HG03558 (cell line): ENCODE data around the gene EXOG.

Experiments used
- ATAC-seq: cut with Tn5 transposase; IDR thresholded peaks from one replicate; pipeline ENCODE4 v1.9.1; 2021; ENCODE audit warnings: moderate number of reproducible peaks; ENCODE audit not compliant: unreplicated experiment; ENCODE audit errors: extremely low read depth

The EXOG gene

DNA sequence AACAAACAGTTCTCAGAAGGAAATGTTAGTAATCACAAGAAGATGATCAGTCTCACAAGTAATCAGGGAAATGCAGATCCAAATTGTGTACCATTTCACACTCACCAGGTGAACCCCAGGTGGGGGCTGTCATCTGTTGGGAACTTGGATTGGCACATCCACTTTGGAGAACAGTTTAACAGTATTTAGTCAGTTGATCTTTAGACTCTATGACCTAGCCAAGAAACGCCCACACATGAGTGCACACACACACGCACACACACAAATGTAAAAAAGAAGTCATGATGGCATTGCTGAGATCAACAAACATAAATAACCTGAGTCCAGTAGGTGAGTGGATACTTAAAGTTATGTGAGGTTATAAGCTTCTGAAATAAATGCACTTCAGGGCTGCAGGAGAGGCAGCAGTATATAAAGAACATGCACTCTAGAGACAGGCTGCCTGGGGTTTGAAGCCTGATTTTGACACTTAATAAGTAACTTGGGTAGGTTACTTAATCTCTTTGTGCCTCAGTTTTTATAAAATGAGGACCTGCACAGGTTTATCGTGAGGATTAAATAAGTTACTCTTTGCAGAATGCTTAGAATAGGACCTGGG is 24.8 kb upstream of the EXOG start:
- ATAC-seq = no peak

GRCh38 chr3:38472342-38472741 is 23.8 kb upstream of the EXOG start:
- ATAC-seq = no peak

GRCh38 chr3:38473229-38473628 is 22.9 kb upstream of the EXOG start:
- ATAC-seq = no peak

- ATAC-seq = no peak
These were observed 21.1 kb upstream of the EXOG start for GRCh38 chr3:38474928-38475605.

DNA sequence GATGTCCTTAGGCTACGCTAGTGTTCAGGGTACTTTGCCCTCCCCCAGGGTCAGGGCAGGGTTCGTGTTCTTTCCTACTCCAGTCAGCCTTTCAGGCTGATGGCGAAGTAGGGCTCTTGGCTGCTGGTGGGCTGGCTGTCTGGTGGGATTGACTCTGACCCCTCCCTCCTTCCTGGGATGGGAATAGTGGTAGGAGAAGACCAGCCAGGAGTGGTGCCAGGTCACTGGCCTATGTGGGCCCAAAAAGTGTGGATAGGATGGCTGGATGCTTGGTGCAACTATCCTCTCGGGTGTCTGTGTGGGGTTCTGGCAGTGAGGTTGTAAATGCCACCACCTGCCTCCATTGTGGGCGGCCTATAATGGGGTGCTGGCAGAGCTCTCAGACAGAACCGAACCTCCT is 20.4 kb upstream of the EXOG start:
- ATAC-seq = no peak

DNA sequence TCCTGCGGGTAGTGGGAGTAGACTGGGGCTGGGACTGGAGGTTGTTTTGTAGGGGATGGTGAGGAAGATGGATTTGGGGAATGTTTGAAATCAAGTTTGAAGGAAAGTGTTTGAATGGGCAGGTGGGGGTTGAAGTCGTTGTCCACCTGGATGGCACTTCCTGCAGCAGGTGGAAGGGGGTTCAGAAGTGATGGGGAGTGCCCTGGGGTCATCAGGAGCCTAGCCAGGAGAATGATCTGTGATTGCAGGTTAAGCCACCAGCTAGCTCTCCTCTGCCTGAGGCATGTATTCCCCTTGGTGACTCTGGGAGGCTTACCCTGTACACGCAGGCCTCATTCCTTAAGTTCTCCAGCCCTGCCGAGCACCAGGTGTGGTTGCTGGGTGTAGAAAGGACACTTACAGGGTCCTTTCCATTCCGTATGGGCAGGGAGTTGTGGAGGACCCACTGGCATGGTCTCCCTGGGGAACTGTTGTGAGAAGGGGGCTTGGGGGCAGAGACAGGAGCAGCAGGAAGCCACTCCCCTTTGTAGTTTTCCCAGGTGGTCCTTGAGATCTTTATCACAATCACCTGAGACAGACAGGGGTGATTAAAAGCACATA is 19.9 kb upstream of the EXOG start:
- ATAC-seq = no peak

- ATAC-seq = no peak
These were observed 18.9 kb upstream of the EXOG start for GRCh38 chr3:38477057-38477820.

- no peak for ATAC-seq
These were observed 18.2 kb upstream of the EXOG start for GRCh38 chr3:38477839-38478450.

DNA sequence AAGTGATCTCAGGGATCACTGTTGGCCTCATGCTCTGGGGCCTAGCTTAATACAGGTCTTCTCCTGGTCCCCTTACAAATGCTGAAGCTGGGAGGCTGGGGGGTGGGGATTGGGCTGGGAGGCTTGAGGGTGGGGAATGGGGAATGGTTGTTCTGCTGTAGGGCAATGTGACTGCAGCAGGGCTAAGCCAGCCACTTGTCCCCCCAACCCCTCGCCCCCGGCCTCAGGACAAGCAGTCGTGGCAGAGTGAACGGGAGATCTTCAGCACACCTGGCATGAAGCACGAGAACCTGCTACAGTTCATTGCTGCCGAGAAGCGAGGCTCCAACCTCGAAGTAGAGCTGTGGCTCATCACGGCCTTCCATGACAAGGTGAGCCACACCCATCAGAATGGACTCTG is 17.2 kb upstream of the EXOG start:
- ATAC-seq = no peak

DNA sequence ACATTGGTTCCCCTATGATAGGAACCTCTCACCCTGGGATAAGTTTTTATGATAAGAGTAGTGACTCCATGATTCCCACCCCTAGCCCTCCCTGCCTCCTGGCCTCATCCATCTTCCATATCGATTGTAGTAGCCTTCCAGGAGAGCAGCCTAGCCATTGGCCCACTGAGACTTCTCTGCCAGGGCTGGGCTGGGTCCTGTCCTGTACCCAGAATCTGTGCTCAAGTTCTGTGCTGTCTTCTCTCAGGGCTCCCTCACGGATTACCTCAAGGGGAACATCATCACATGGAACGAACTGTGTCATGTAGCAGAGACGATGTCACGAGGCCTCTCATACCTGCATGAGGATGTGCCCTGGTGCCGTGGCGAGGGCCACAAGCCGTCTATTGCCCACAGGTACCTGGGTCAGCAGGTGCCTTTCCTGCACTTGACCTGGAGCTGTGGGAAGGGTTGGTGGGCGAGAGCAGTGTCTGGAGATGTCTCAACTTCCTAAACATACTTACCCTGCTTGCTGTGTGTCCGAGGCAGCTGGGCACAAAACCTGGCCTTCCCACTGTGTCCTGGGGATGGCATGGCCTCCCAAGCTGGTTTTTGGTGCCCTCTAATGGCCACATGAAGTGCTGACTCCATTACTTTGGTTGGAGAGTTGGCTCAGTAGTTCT is 16.6 kb upstream of the EXOG start:
- no peak for ATAC-seq

DNA sequence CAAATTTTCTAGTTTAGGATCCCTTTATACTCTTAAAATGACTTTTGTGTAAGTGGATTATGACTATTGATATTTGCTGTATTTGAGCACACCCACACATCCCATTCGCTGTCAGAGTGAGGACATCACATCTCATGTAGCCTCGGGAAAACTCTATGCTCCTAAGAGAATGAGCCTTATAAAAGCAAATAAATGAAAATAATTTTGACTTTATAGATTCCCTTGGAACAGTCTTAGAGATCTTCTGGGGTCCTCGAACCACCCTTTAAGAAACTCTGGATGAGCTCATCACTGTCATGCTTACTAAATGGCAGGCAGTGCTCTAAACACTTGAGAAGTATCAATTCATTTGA is 16.1 kb upstream of the EXOG start:
- ATAC-seq = no peak

DNA sequence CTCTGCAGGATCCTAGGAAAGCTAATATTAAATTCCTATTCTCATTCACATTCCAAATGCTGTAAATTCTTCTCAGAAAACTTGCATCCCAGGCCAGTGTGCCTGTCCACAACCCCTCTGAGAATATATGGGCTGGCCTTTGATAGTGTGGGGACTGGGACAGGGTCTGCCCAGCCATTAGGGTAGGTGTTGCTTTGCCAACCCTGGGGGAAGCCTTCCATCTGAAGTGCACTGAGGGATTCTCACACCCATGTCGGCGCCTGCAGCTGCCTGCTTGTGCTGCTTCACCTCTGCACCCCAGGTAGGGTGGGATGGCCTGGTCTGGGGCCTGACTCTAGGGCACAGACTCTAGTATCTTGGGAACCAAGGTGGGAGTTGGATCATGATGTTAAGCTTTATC is 15.2 kb upstream of the EXOG start:
- ATAC-seq = no peak

- ATAC-seq = no peak
These were observed 13.2 kb upstream of the EXOG start for GRCh38 chr3:38482951-38483350.

- peak; percentile 77 for ATAC-seq
These were observed 8.8 kb upstream of the EXOG start for GRCh38 chr3:38487323-38487722.

DNA sequence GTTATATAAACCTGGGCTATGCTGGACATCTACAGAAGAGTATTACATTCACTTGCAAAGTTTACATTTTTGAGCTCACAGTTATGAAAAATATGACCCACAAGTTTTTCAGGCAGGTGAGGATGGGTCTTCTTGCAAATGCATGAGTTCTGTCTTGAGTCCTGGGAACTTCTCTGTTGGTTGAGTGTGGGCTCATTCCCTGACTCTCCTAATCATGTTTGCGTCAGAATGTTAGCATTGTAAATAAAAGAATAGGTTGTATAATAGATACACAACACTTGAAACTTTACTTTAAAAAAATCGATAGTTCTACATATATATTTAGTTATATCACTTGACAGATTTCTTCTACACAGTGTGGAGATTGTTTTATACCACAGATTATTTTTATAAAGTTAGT is 7.2 kb upstream of the EXOG start:
- ATAC-seq = no peak

DNA sequence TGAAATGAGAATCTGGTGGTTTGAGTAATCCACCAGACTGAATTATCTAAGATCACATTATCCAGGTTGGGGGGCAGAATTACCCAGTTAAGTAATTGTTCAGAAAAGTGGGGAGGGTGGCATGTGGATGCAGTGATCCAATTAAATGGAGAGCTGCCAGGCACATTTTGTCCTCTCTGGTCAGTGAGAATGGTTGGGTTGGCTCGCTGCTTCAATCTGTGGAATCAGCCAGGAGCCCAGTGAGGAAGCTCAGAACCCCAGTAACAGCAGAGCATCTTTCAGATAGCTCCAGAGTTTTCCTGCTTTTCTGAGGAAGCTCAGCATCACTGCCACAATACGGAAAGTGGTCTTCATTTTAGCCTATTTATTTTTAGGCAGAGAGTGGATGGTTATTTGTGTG is 6.4 kb upstream of the EXOG start:
- no peak for ATAC-seq

DNA sequence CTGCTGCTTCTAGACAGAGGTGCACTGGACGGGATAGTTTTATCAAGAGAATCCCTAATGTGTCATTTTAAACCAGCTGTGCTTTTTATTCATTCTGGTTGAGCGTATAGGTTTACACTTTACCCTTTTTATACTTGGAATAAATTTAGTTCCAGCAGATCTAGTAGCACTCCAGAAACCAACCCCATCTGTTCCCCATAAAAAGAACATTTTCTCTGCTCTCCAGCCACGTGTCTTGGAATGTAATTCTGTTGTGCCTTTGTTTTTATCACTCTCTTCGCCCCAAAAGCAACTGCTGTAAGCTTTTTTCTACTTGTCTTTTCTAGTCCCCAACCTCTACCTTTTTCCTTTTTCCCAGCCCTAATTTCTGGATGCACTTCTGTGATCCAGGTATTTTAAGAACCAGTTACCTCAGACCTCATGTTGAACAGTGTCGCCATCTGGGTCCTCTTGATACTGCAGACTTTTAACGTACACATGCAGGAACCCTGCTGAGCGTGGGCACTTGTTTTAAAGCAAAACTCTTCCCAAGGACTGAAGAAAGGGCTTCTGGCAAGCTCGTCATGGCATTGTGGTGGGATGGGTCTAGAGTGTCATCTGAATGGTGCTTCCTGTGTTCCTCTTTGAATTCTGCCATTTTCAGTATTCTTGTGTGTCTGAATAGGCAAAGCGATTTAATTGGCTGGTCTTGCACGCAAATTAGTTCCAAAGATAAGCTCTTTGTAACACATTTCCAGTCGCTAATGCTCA is 5.7 kb upstream of the EXOG start:
- ATAC-seq = no peak

DNA sequence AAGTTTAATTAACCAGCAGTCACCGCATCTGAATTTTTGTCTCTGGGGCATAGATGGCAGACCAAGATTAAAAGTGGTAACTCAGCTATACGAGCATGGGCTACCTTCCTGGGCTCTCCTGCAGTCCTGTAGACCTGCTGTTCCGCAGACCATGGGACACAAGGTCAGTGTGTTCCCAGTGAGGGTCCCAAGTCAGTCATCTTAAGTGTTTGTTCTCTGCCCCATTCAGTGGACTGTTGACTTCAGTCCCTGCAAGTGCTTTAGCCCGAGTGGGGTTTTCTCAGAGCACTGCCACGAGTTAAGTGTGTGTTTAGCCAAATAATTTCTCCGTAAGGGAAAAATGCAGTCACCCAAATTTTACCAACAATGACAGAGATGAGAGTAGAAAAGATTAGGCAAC is 4.9 kb upstream of the EXOG start:
- no peak for ATAC-seq

DNA sequence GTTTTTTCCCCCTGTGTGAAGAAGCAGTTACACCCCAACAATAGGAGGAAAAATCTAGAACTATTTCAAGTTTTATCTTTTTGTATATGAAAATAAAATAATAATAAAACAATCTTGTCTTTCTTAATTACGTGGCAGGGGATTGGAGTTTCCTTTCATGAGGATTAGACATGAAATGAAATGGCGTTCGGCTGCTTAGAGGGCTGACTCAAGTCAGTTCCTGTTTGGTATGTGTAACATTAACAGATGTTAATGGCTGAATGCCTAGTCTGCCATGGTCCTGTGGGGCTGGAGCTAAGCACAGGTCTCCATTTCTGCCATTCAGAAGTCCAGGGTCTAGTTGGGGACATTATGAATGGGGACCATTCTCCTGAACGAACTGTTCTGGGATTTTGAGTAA is 3.1 kb upstream of the EXOG start:
- ATAC-seq = no peak

DNA sequence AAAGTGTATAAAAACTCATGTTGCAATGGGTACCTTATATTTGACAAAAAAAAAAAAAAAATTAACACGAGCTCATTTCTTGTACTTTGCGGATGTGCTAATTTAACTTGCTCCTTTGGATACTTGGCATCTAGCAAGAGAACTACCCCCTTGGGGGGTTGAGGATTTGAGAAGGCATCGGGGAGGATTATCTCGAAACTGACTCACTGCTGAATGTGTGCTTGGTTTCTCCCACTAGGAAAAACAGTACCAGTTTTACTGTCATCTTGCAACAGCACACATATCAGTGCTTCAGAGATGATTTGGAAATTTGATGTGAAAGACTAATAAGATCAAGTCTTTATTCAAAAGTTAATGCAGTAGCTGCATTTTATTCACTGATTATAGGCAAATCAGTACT is 891 bp downstream of the EXOG start:
- no peak for ATAC-seq
